OCI-M2 (cell line): ENCODE results near the gene FAM151A.

Experiments
- DNase-seq: peaks from one replicate; lab custom pipeline; 2025; ENCODE audit not compliant: unreplicated experiment; lab: John Stamatoyannopoulos, UW

The FAM151A gene

GRCh38 chr1:54581621-54582035, 41.7 kb downstream of the FAM151A start:
- DNase-seq = no peak

GRCh38 chr1:54580856-54581550, 42.3 kb downstream of the FAM151A start:
- DNase-seq = no peak

GRCh38 chr1:54579337-54579781, 44.0 kb downstream of the FAM151A start:
- DNase-seq = no peak

- no peak for DNase-seq
Measured at GRCh38 chr1:54577612-54578011, 45.7 kb downstream of the FAM151A start.

GRCh38 chr1:54575605-54576290, 47.6 kb downstream of the FAM151A start:
- no peak for DNase-seq

GRCh38 chr1:54575161-54575560, 48.2 kb downstream of the FAM151A start:
- no peak for DNase-seq

GRCh38 chr1:54574158-54574778, 49.1 kb downstream of the FAM151A start:
- DNase-seq = no peak

- DNase-seq = no peak
Measured at GRCh38 chr1:54572542-54572850, 50.8 kb downstream of the FAM151A start.

- no peak for DNase-seq
Measured at GRCh38 chr1:54571803-54572541, 51.4 kb downstream of the FAM151A start.

GRCh38 chr1:54571326-54571725, 52.0 kb downstream of the FAM151A start:
- no peak for DNase-seq

- no peak for DNase-seq
Measured at GRCh38 chr1:54570161-54570560, 53.2 kb downstream of the FAM151A start.

GRCh38 chr1:54569339-54569738, 54.0 kb downstream of the FAM151A start:
- DNase-seq = no peak

GRCh38 chr1:54567961-54568360, 55.4 kb downstream of the FAM151A start:
- DNase-seq = no peak

GRCh38 chr1:54566438-54567141, 56.7 kb downstream of the FAM151A start:
- DNase-seq = no peak

GRCh38 chr1:54565113-54565501, 58.2 kb downstream of the FAM151A start:
- no peak for DNase-seq

- no peak for DNase-seq
Measured at GRCh38 chr1:54564312-54565112, 58.8 kb downstream of the FAM151A start.

GRCh38 chr1:54559771-54560231, 63.5 kb downstream of the FAM151A start:
- DNase-seq = no peak
